ENCODE measurements around the gene GPC6. TPM values are rescaled to one million over a fixed set of nuclear protein-coding genes. Genes with fewer than 3 reads are reported as not detected.

Gene GPC6
- total and polyA plus RNA-seq, 4 donors, result 5.9 to 29.1 (median 18.2) TPM

DNA sequence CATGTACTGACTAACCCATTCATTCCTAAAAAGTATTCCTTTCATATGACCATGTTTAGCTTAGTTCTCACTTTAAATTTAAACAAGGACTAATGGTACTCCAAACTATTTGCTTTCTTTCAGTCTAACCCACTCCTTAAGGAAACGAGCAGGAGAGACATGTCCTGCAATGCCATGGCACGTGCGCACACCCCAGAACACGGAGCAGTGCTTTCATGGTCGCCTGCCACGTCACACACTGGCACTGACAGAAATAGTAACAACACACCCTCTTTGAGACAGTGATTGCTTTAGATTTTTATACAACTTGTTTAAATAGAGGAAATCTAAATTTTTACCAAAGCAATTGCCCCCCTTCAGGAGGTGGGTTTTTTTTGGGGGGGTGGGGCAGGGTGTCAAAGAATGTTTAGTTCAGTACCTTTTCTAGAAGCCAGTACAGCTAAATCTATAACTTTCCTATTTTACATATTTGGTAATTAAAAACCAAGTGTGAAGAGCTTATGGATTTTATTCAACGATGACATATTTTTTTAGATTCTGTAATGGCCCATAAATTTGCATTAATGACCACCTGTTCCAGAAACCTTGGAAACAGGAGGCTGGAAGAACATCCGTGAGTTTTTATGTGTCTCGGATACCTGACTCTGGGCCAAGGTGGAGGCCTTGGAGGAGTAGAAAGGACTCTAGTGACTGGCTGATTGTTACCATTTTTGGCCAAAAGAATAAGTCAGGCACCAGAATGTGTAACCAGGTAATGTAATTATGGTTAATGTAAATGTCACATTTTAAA is 1005.7 kb downstream of the GPC6 start:
- peaks cover 0 to 18% (median 8%) of the 10 kb centered on the region in 4 donors for H3K4me1 ChIP-seq (ENCODE audit: control insufficient read depth in 4 of 4, insufficient read depth in 4 of 4, low read length in 3 of 4)
- no peak overlapping the region for H3K9ac ChIP-seq (ENCODE audit: low read depth in 1 of 2, low read length in 2 of 2)
- 95% methylated on average over 9 of the region's 9 CpGs for WGBS
- H3K27ac ChIP-seq (ENCODE audit: low read depth in 1 of 2, low read length in 2 of 2), result no peak overlapping the region
- TF ChIP-seq HNF4A (conservative IDR thresholded peaks at IDR 0.05) (no peak), RXRA (IDR thresholded peaks at IDR 0.05) (no peak), GABPA (IDR thresholded peaks at IDR 0.05 in 1 of 2, conservative IDR thresholded peaks at IDR 0.05 in 1 of 2) (no peak), NR2F2 (IDR thresholded peaks at IDR 0.05) (no peak), TAF1 (conservative IDR thresholded peaks at IDR 0.05) (no peak), JUND (IDR thresholded peaks at IDR 0.05) (no peak), YY1 (IDR thresholded peaks at IDR 0.05) (no peak), RAD21 (IDR thresholded peaks at IDR 0.05) (no peak), FOXA2 (IDR thresholded peaks at IDR 0.05) (no peak), FOXA1 (IDR thresholded peaks at IDR 0.05) (no peak), EGR1 (IDR thresholded peaks at IDR 0.05; ENCODE audit: low read depth in 2 of 2) (no peak), HNF4G (IDR thresholded peaks at IDR 0.05) (no peak), SP1 (IDR thresholded peaks at IDR 0.05) (no peak)
- TF ChIP-seq, protein P1, sequence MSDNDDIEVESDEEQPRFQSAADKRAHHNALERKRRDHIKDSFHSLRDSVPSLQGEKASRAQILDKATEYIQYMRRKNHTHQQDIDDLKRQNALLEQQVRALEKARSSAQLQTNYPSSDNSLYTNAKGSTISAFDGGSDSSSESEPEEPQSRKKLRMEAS (IDR thresholded peaks at IDR 0.05), result no peak
- TF ChIP-seq, protein P2, sequence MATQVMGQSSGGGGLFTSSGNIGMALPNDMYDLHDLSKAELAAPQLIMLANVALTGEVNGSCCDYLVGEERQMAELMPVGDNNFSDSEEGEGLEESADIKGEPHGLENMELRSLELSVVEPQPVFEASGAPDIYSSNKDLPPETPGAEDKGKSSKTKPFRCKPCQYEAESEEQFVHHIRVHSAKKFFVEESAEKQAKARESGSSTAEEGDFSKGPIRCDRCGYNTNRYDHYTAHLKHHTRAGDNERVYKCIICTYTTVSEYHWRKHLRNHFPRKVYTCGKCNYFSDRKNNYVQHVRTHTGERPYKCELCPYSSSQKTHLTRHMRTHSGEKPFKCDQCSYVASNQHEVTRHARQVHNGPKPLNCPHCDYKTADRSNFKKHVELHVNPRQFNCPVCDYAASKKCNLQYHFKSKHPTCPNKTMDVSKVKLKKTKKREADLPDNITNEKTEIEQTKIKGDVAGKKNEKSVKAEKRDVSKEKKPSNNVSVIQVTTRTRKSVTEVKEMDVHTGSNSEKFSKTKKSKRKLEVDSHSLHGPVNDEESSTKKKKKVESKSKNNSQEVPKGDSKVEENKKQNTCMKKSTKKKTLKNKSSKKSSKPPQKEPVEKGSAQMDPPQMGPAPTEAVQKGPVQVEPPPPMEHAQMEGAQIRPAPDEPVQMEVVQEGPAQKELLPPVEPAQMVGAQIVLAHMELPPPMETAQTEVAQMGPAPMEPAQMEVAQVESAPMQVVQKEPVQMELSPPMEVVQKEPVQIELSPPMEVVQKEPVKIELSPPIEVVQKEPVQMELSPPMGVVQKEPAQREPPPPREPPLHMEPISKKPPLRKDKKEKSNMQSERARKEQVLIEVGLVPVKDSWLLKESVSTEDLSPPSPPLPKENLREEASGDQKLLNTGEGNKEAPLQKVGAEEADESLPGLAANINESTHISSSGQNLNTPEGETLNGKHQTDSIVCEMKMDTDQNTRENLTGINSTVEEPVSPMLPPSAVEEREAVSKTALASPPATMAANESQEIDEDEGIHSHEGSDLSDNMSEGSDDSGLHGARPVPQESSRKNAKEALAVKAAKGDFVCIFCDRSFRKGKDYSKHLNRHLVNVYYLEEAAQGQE (IDR thresholded peaks at IDR 0.05), result no peak
- TF ChIP-seq, protein P3, sequence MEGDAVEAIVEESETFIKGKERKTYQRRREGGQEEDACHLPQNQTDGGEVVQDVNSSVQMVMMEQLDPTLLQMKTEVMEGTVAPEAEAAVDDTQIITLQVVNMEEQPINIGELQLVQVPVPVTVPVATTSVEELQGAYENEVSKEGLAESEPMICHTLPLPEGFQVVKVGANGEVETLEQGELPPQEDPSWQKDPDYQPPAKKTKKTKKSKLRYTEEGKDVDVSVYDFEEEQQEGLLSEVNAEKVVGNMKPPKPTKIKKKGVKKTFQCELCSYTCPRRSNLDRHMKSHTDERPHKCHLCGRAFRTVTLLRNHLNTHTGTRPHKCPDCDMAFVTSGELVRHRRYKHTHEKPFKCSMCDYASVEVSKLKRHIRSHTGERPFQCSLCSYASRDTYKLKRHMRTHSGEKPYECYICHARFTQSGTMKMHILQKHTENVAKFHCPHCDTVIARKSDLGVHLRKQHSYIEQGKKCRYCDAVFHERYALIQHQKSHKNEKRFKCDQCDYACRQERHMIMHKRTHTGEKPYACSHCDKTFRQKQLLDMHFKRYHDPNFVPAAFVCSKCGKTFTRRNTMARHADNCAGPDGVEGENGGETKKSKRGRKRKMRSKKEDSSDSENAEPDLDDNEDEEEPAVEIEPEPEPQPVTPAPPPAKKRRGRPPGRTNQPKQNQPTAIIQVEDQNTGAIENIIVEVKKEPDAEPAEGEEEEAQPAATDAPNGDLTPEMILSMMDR (IDR thresholded peaks at IDR 0.05; ENCODE audit: low read depth, low read length, missing input control), result no peak
- TF ChIP-seq, protein P4, sequence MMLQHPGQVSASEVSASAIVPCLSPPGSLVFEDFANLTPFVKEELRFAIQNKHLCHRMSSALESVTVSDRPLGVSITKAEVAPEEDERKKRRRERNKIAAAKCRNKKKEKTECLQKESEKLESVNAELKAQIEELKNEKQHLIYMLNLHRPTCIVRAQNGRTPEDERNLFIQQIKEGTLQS (IDR thresholded peaks at IDR 0.05), result no peak
- TF ChIP-seq, protein P5, sequence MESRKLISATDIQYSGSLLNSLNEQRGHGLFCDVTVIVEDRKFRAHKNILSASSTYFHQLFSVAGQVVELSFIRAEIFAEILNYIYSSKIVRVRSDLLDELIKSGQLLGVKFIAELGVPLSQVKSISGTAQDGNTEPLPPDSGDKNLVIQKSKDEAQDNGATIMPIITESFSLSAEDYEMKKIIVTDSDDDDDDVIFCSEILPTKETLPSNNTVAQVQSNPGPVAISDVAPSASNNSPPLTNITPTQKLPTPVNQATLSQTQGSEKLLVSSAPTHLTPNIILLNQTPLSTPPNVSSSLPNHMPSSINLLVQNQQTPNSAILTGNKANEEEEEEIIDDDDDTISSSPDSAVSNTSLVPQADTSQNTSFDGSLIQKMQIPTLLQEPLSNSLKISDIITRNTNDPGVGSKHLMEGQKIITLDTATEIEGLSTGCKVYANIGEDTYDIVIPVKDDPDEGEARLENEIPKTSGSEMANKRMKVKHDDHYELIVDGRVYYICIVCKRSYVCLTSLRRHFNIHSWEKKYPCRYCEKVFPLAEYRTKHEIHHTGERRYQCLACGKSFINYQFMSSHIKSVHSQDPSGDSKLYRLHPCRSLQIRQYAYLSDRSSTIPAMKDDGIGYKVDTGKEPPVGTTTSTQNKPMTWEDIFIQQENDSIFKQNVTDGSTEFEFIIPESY (IDR thresholded peaks at IDR 0.05), result no peak
- H3K36me3 ChIP-seq (ENCODE audit: control insufficient read depth in 4 of 4, insufficient read depth in 3 of 4, low read depth in 1 of 4, low read length in 3 of 4), result no peaks in the 10 kb centered on the region
- no peak for DNase-seq (ENCODE audit: low spot score)
- H3K9me3 ChIP-seq (ENCODE audit: control insufficient read depth in 4 of 4, low read length in 3 of 4), result no peaks in the 10 kb centered on the region
- H3K4me3 ChIP-seq (ENCODE audit: low read depth in 1 of 3, low read length in 3 of 3), result no peak overlapping the region
- no peaks in the 10 kb centered on the region for H3K27me3 ChIP-seq (ENCODE audit: control insufficient read depth in 4 of 4, insufficient read depth in 4 of 4, low read length in 3 of 4)

All from liver (tissue), 9 donors.